SK-N-SH (cell line): ENCODE results near the gene OTOG. TPM values are rescaled to one million over a fixed set of nuclear protein-coding genes. Genes with fewer than 3 reads are reported as not detected.

ENCODE experiments used
- CTCF ChIA-PET: fragments of 300-600, 350-600 bp; formaldehyde crosslinking; extraction: SDS; loops from one replicate; lab custom pipeline; 2021; lab: Yijun Ruan, JAX
- POLR2A ChIA-PET: fragments of 350-600 bp; sonication (Branson Sonifier 250); formaldehyde crosslinking; extraction: SDS; loops from one replicate; lab custom pipeline; 2020; ENCODE audit warnings: antibody characterized with exemption, inconsistent platforms; lab: Yijun Ruan, JAX
- DNase-seq: peaks from one replicate; pipeline ENCODE4 v3.0.0; 2012
- H2AFZ ChIP-seq: fragments of 200-600 bp; sonication (generic); 2 replicates; pipeline ENCODE4 v1.8.1; 2016; ENCODE audit warnings: antibody characterized with exemption, mild to moderate bottlenecking, low read depth
- H3F3A ChIP-seq: fragments of 200-600 bp; sonication (generic); replicated peaks from 2 replicates; pipeline ENCODE3; 2016; ENCODE audit warnings: antibody characterized with exemption, mild to moderate bottlenecking; ENCODE audit not compliant: insufficient read depth
- H3K27ac ChIP-seq, 2 experiments: fragments of 200-500 bp in 1 of 2; fragments of 200-600 bp in 1 of 2; sonication (Bioruptor generic) in 1 of 2; sonication (generic), shearing (Covaris generic) in 1 of 2; 2 replicates each; pipeline versions ENCODE4 v1.5.1 to v1.6.1; 2014 to 2016; ENCODE audit warnings: low read depth in 2 of 2, inconsistent platforms in 1 of 2, low read length in 1 of 2, mild to moderate bottlenecking in 1 of 2, mixed read lengths in 1 of 2
- H3K27me3 ChIP-seq: fragments of 200-600 bp; sonication (generic), shearing (Covaris generic); 2 replicates; pipeline ENCODE4 v1.6.1; 2016; ENCODE audit warnings: mixed run types; ENCODE audit not compliant: insufficient read depth
- H3K36me3 ChIP-seq, 2 experiments: fragments of 200-500 bp in 1 of 2; fragments of 200-600 bp in 1 of 2; sonication (Bioruptor generic) in 1 of 2; sonication (generic) in 1 of 2; replicated peaks in 1 of 2; 2 replicates each; pipeline versions ENCODE3 to v1.5.1; 2014 to 2016; ENCODE audit warnings: low read length in 1 of 2, mild to moderate bottlenecking in 1 of 2; ENCODE audit not compliant: insufficient read depth in 2 of 2, control insufficient read depth in 1 of 2
- H3K4me1 ChIP-seq, 2 experiments: fragments of 200-500 bp in 1 of 2; fragments of 200-600 bp in 1 of 2; sonication (Bioruptor generic) in 1 of 2; sonication (generic), shearing (Covaris generic) in 1 of 2; 2 replicates each; pipeline versions ENCODE4 v1.5.1 to v1.6.1; 2014 to 2016; ENCODE audit warnings: low read depth in 1 of 2, low read length in 1 of 2, mixed run types in 1 of 2; ENCODE audit not compliant: insufficient read depth in 2 of 2, control insufficient read depth in 1 of 2
- H3K4me2 ChIP-seq: fragments of 200-600 bp; sonication (generic), shearing (Covaris generic); 2 replicates; pipeline ENCODE4 v1.6.1; 2017; ENCODE audit warnings: mixed run types
- H3K4me3 ChIP-seq, 2 experiments: fragments of 200-500 bp in 1 of 2; fragments of 200-600 bp in 1 of 2; sonication (Bioruptor generic) in 1 of 2; sonication (generic), shearing (Covaris generic) in 1 of 2; 2 replicates each; pipeline versions ENCODE4 v1.5.1 to v1.8.1; 2014 to 2016; ENCODE audit warnings: low read depth in 2 of 2, inconsistent platforms in 1 of 2, low read length in 1 of 2, mild to moderate bottlenecking in 1 of 2, mixed read lengths in 1 of 2, moderate library complexity in 1 of 2
- H3K79me2 ChIP-seq: fragments of 200-600 bp; sonication (generic); 2 replicates; pipeline ENCODE4 v1.8.1; 2017; ENCODE audit warnings: mild to moderate bottlenecking; ENCODE audit not compliant: insufficient read depth
- H3K9ac ChIP-seq: fragments of 200-600 bp; sonication (generic); 2 replicates; pipeline ENCODE4 v1.6.1; 2017; ENCODE audit warnings: mixed run types
- H3K9me2 ChIP-seq: fragments of 200-600 bp; sonication (generic); 2 replicates; pipeline ENCODE4 v1.6.1; 2017; ENCODE audit warnings: mixed run types
- H3K9me3 ChIP-seq: fragments of 200-600 bp; sonication (generic); 2 replicates; pipeline ENCODE4 v1.6.1; 2017; ENCODE audit warnings: mixed run types, mild to moderate bottlenecking, moderate library complexity
- H4K20me1 ChIP-seq: fragments of 200-600 bp; sonication (generic); 2 replicates; pipeline ENCODE4 v1.6.1; 2017; ENCODE audit warnings: mild to moderate bottlenecking, mixed run types; ENCODE audit not compliant: insufficient read depth
- CHD2 ChIP-seq: fragments of 150-350 bp; IDR thresholded peaks from 2 replicates; pipeline ENCODE4 v1.6.1; 2018; ENCODE audit warnings: low read length; ENCODE audit not compliant: partially characterized antibody
- CTCF ChIP-seq: fragments of 200-600 bp; sonication (generic); IDR thresholded peaks from 2 replicates; pipeline ENCODE4 v1.6.1; 2017; ENCODE audit warnings: antibody characterized with exemption, mild to moderate bottlenecking, moderate library complexity
- FOSL2 ChIP-seq: IDR thresholded peaks from 2 replicates; pipeline ENCODE4 v1.4.0; 2012; ENCODE audit warnings: low read depth, mild to moderate bottlenecking, moderate library complexity, borderline replicate concordance
- FOXJ3 ChIP-seq: sonication (generic); formaldehyde crosslinking; IDR thresholded peaks from 2 replicates; pipeline ENCODE4 v1.5.1; 2020; ENCODE audit warnings: mild to moderate bottlenecking, missing genetic modification reagents
- FOXM1 ChIP-seq: IDR thresholded peaks from 2 replicates; pipeline ENCODE4 v1.4.0; 2012; ENCODE audit warnings: low read depth, mild to moderate bottlenecking
- IRF3 ChIP-seq: fragments of 150-350 bp; IDR thresholded peaks from 2 replicates; pipeline ENCODE4 v1.6.1; 2016; ENCODE audit warnings: mild to moderate bottlenecking, low read depth, low read length
- JUND ChIP-seq: IDR thresholded peaks from 2 replicates; pipeline ENCODE4 v1.4.0; 2012
- MEF2A ChIP-seq: IDR thresholded peaks from 2 replicates; pipeline ENCODE4 v1.4.0; 2012; ENCODE audit warnings: low read depth, borderline replicate concordance
- MXI1 ChIP-seq: IDR thresholded peaks from 2 replicates; pipeline ENCODE4 v1.6.1; 2012; ENCODE audit warnings: mild to moderate bottlenecking, low read depth, low read length, improper control_type of control experiment
- RCOR1 ChIP-seq: fragments of 150-350 bp; IDR thresholded peaks from 2 replicates; pipeline ENCODE4 v1.6.1; 2017; ENCODE audit warnings: antibody characterized with exemption, low read length
- RFX5 ChIP-seq: IDR thresholded peaks from 2 replicates; pipeline ENCODE4 v1.6.1; 2012; ENCODE audit warnings: mild to moderate bottlenecking, improper control_type of control experiment, low read length
- SIN3A ChIP-seq: IDR thresholded peaks from 2 replicates; pipeline ENCODE4 v1.6.1; 2012; ENCODE audit warnings: low read depth, mild to moderate bottlenecking, low read length, moderate library complexity, borderline replicate concordance
- SMC3 ChIP-seq: IDR thresholded peaks from 2 replicates; pipeline ENCODE4 v1.6.1; 2012; ENCODE audit warnings: low read depth, low read length, improper control_type of control experiment
- TAF1 ChIP-seq: IDR thresholded peaks from 2 replicates; pipeline ENCODE4 v1.6.1; 2012; ENCODE audit warnings: low read depth, mild to moderate bottlenecking, low read length, moderate library complexity, borderline replicate concordance
- YY1 ChIP-seq: IDR thresholded peaks from 2 replicates; pipeline ENCODE4 v1.4.0; 2012; ENCODE audit warnings: low read depth, mild to moderate bottlenecking
- WGBS: methylation state at CpG from one replicate; pipeline ENCODE4 v1.1.6; 2017; ENCODE audit warnings: low lambda C conversion rate; 5-methylcytosine and 5-hydroxymethylcytosine counted together
- polyA plus RNA-seq, 3 experiments: library from polyadenylated mRNA; depleted of rRNA; stranded (reverse); fragments of >200 nt; gene quantifications; 2 replicates each; pipeline ENCODE4 v1.2.3, GENCODE V29; 2012
- TF ChIP-seq, protein P1 (sequence below): IDR thresholded peaks from 2 replicates; pipeline ENCODE4 v1.4.0; 2012; ENCODE audit warnings: low read depth, borderline replicate concordance
- TF ChIP-seq, protein P2 (sequence below): IDR thresholded peaks from 2 replicates; pipeline ENCODE4 v1.6.1; 2012; ENCODE audit warnings: mild to moderate bottlenecking, low read depth, low read length, moderate library complexity

Gene OTOG
- polyA plus RNA-seq, 1 of the 3 experiments (the other 2 are of a cell fraction): not detected

DNA sequence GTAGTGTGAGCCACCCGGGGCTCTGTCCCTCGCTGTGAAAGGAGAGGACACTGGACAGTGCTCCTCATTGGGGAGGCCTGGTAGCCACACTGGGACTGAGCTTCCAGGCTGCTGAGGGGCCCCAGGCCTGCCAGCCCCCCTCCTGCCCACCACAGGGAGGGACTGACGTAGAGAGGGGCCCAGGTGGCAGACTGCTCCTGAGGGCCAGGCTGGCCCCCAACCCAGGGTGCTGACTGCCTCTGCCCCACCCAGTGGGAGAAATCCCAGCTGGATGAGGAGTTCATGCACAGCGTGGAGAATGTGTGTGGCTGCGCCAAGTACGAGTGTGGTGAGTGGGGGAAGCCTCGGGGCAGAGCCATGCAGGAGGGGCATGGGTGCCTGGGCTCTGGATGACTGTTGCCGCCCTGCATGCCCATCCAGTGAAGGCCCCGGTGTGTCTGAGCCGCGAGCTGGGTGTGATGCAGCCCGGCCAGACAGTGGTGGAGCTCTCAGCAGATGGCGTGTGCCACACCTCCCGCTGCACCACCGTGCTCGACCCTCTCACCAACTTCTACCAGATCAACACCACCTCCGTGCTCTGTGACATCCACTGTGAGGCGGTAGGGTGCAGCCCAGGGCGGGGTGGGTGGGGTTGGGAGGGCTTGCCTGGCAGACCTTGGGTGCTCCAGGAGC lies 93.6 kb downstream of the OTOG start:
- no peaks in the 10 kb centered on the region for H3K27me3 ChIP-seq
- H3K4me3 ChIP-seq: no peak overlapping the region
- no peak overlapping the region for H3K4me2 ChIP-seq
- TF ChIP-seq MEF2A (no peak), RFX5 (no peak), MXI1 (no peak)
- no peaks in the 10 kb centered on the region for H3K9me3 ChIP-seq
- POLR2A ChIA-PET: no interaction called here
- WGBS: 56% methylated on average over 13 of the region's 19 CpGs
- H3K27ac ChIP-seq: no peak overlapping the region
- CTCF ChIA-PET: no interaction called here
- no peak overlapping the region for H2AFZ ChIP-seq
- H3F3A ChIP-seq: no peaks in the 10 kb centered on the region
- no peaks in the 10 kb centered on the region; a peak in 1 of 4 replicates for H3K4me1 ChIP-seq
- no peaks in the 10 kb centered on the region for H3K79me2 ChIP-seq
- H4K20me1 ChIP-seq: no peaks in the 10 kb centered on the region
- peak; percentile 12 for DNase-seq
- H3K36me3 ChIP-seq: no peaks in the 10 kb centered on the region
- no peak overlapping the region for H3K9ac ChIP-seq
- H3K9me2 ChIP-seq: no peaks in the 10 kb centered on the region

DNA sequence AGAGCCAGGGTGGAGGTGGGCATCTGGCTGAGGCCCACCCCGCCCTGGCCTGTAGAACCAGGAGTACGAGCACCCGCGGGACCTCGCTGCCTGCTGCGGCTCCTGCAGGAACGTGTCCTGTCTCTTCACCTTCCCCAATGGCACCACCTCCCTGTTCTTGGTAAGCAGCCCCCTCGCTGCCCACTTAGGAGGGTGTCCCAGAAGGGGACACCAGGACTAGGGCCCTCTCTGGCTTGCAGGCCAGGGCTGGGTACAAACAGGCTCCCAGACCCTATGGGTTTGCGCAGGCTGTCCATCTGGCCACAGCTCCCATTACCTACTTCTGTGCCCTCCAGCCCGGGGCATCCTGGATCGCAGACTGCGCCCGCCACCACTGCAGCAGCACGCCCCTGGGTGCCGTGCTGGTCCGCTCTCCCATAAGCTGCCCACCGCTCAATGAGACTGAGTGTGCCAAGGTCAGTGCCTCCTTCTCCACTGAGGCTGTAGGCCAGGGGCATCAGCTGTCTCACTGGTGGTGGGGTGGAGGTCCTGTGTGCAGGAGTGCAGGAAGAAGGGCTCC lies 94.8 kb downstream of the OTOG start:
- H4K20me1 ChIP-seq: no peaks in the 10 kb centered on the region
- H2AFZ ChIP-seq: no peak overlapping the region
- POLR2A ChIA-PET: no interaction called here
- H3K4me3 ChIP-seq: no peak overlapping the region
- CTCF ChIA-PET: no interaction called here
- H3K79me2 ChIP-seq: no peaks in the 10 kb centered on the region
- peak; percentile 20 for DNase-seq
- 66% methylated on average over 14 of the region's 17 CpGs for WGBS
- no peaks in the 10 kb centered on the region; a peak in 1 of 4 replicates for H3K4me1 ChIP-seq
- H3K36me3 ChIP-seq: no peaks in the 10 kb centered on the region
- no peak overlapping the region for H3K27ac ChIP-seq
- no peaks in the 10 kb centered on the region for H3F3A ChIP-seq
- H3K9me3 ChIP-seq: no peaks in the 10 kb centered on the region
- no peaks in the 10 kb centered on the region for H3K9me2 ChIP-seq
- H3K9ac ChIP-seq: no peak overlapping the region
- no peak overlapping the region for H3K4me2 ChIP-seq
- no peaks in the 10 kb centered on the region for H3K27me3 ChIP-seq
- TF ChIP-seq CHD2: no peak
- TF ChIP-seq MEF2A: no peak
- TF ChIP-seq, protein P1, sequence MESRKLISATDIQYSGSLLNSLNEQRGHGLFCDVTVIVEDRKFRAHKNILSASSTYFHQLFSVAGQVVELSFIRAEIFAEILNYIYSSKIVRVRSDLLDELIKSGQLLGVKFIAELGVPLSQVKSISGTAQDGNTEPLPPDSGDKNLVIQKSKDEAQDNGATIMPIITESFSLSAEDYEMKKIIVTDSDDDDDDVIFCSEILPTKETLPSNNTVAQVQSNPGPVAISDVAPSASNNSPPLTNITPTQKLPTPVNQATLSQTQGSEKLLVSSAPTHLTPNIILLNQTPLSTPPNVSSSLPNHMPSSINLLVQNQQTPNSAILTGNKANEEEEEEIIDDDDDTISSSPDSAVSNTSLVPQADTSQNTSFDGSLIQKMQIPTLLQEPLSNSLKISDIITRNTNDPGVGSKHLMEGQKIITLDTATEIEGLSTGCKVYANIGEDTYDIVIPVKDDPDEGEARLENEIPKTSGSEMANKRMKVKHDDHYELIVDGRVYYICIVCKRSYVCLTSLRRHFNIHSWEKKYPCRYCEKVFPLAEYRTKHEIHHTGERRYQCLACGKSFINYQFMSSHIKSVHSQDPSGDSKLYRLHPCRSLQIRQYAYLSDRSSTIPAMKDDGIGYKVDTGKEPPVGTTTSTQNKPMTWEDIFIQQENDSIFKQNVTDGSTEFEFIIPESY: no peak
- no peak for TF ChIP-seq FOXM1
- TF ChIP-seq TAF1: no peak
- no peak for TF ChIP-seq SIN3A
- TF ChIP-seq SMC3: no peak
- no peak for TF ChIP-seq RCOR1
- TF ChIP-seq, protein P2, sequence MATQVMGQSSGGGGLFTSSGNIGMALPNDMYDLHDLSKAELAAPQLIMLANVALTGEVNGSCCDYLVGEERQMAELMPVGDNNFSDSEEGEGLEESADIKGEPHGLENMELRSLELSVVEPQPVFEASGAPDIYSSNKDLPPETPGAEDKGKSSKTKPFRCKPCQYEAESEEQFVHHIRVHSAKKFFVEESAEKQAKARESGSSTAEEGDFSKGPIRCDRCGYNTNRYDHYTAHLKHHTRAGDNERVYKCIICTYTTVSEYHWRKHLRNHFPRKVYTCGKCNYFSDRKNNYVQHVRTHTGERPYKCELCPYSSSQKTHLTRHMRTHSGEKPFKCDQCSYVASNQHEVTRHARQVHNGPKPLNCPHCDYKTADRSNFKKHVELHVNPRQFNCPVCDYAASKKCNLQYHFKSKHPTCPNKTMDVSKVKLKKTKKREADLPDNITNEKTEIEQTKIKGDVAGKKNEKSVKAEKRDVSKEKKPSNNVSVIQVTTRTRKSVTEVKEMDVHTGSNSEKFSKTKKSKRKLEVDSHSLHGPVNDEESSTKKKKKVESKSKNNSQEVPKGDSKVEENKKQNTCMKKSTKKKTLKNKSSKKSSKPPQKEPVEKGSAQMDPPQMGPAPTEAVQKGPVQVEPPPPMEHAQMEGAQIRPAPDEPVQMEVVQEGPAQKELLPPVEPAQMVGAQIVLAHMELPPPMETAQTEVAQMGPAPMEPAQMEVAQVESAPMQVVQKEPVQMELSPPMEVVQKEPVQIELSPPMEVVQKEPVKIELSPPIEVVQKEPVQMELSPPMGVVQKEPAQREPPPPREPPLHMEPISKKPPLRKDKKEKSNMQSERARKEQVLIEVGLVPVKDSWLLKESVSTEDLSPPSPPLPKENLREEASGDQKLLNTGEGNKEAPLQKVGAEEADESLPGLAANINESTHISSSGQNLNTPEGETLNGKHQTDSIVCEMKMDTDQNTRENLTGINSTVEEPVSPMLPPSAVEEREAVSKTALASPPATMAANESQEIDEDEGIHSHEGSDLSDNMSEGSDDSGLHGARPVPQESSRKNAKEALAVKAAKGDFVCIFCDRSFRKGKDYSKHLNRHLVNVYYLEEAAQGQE: no peak
- TF ChIP-seq FOXJ3: no peak
- no peak for TF ChIP-seq RFX5
- no peak for TF ChIP-seq YY1
- TF ChIP-seq CTCF: no peak
- no peak for TF ChIP-seq MXI1
- TF ChIP-seq IRF3: no peak
- TF ChIP-seq FOSL2: no peak
- no peak for TF ChIP-seq JUND
